Panc1 (cell line): Measurements from ENCODE around the gene PXMP2. TPM values are rescaled to one million over a fixed set of nuclear protein-coding genes. Genes with fewer than 3 reads are reported as not detected.

Experiments used
- ATAC-seq: fragments of 200-7000 bp; cut with Tn5 transposase; 2 replicates; pipeline ENCODE4 v1.9.1; 2020; ENCODE audit warnings: mild to moderate bottlenecking, moderate library complexity
- BruUV-seq: library from RNA; stranded (reverse); fragments of 400-500 nt; replicated peaks from 2 replicates; lab custom pipeline; 2021; lab: Mats Ljungman, UMichigan
- CTCF ChIA-PET: fragments of 300-600 bp; sonication (Branson Sonifier 250); formaldehyde crosslinking; loops from one replicate; lab custom pipeline; 2022; ENCODE audit warnings: antibody characterized with exemption; lab: Charles Lee
- POLR2A ChIA-PET: fragments of 300-600 bp; sonication (Branson Sonifier 250); formaldehyde crosslinking; loops from one replicate; lab custom pipeline; 2022; ENCODE audit warnings: antibody characterized with exemption; lab: Charles Lee
- DNase-seq: peaks from one replicate; pipeline ENCODE4 v3.0.0-alpha.2; 2010; ENCODE audit warnings: low read depth, low spot score
- H3K27ac ChIP-seq: 2 replicates; pipeline ENCODE4 v1.5.1; 2011; ENCODE audit warnings: mild to moderate bottlenecking, low read length, inconsistent platforms
- H3K27me3 ChIP-seq: fragments of 200-500 bp; sonication (Bioruptor generic); 2 replicates; pipeline ENCODE4 v1.6.0; 2014; ENCODE audit warnings: low read length, inconsistent platforms; ENCODE audit not compliant: control insufficient read depth, insufficient read depth
- H3K36me3 ChIP-seq: fragments of 200-500 bp; sonication (Bioruptor generic); 2 replicates; pipeline ENCODE4 v1.5.1; 2014; ENCODE audit warnings: inconsistent platforms, mild to moderate bottlenecking, low read length, moderate library complexity; ENCODE audit not compliant: control insufficient read depth, insufficient read depth
- H3K4me1 ChIP-seq: 2 replicates; pipeline ENCODE4 v1.5.1; 2011; ENCODE audit warnings: inconsistent platforms, mild to moderate bottlenecking, low read length, moderate library complexity; ENCODE audit not compliant: control insufficient read depth, insufficient read depth
- H3K4me3 ChIP-seq, 2 experiments: 2 replicates each; pipeline ENCODE4 v1.5.1; 2011 to 2012; ENCODE audit warnings: low read depth in 2 of 2, low read length in 2 of 2, mild to moderate bottlenecking in 2 of 2, inconsistent platforms in 1 of 2, moderate library complexity in 1 of 2
- H3K9me3 ChIP-seq: fragments of 200-500 bp; sonication (Bioruptor generic); 2 replicates; pipeline ENCODE4 v1.5.1; 2014; ENCODE audit warnings: low read depth, mild to moderate bottlenecking, inconsistent platforms, low read length, moderate library complexity; ENCODE audit not compliant: control insufficient read depth, insufficient read depth
- CTCF ChIP-seq: fragments of 450-650 bp; IDR thresholded peaks from 2 replicates; pipeline ENCODE4 v1.5.1; 2017; ENCODE audit warnings: mild to moderate bottlenecking
- POLR2AphosphoS5 ChIP-seq: IDR thresholded peaks from 2 replicates; pipeline ENCODE4 v1.6.1; 2012; ENCODE audit warnings: mild to moderate bottlenecking, low read depth, low read length, moderate library complexity
- SIN3A ChIP-seq: IDR thresholded peaks from 2 replicates; pipeline ENCODE4 v1.6.1; 2012; ENCODE audit warnings: low read depth, mild to moderate bottlenecking, low read length, moderate library complexity, borderline replicate concordance; ENCODE audit not compliant: insufficient read depth
- TCF7L2 ChIP-seq: IDR thresholded peaks from 2 replicates; pipeline ENCODE4 v1.6.1; 2011; ENCODE audit warnings: mild to moderate bottlenecking, low read depth, low read length, inconsistent platforms
- in situ Hi-C: cut with HindIII; loops from 2 replicates; pipeline ENCODE4 v1.10.0; 2016; ENCODE audit warnings: low sequenced_read_pairs, low pct_unique_long_range_greater_than_20kb
- intact Hi-C: fragments of 100-400 bp; cut with micrococcal nuclease; formaldehyde crosslinking; loops from one replicate; pipeline ENCODE4 v1.10.0; 2022; ENCODE audit not compliant: unreplicated experiment
- total RNA-seq: library from RNA; stranded (reverse); gene quantifications from one replicate; pipeline ENCODE4 v1.2.1, GENCODE V29; 2021; ENCODE audit not compliant: unreplicated experiment
- TF ChIP-seq, protein P1 (sequence below), 2 experiments: IDR thresholded peaks; 2 replicates each; pipeline ENCODE4 v1.6.1; 2011 to 2012; ENCODE audit warnings: low read depth in 2 of 2, control low read depth in 1 of 2, low read length in 1 of 2, mild to moderate bottlenecking in 1 of 2, moderate library complexity in 1 of 2; ENCODE audit not compliant: insufficient read depth in 1 of 2

PXMP2 gene
- total RNA-seq, 1 experiment from 2014 or later = 21.3 TPM

DNA sequence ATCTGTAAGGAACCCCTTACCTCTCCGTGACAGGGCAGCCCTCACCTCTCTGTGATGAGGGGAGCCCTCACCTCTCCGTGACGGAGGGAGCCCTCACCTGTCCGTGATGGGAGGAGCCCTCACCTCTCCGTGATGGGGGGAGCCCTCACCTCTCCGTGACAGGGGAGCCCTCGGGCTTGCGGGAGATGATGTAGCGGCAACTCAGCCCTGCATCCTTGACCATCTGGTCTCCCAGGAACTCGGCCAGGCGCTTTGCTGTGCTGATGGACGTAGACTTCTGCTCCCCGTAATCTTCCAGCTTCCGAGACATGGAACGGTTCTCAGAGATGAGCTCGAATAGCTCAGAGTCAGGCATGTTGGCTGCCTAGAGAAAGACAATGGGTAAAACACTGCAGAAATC lies 28.2 kb upstream of the PXMP2 start:
- no TSS peak for BruUV-seq
- Histone ChIP-seq H3K4me3 (no peak overlapping the region), H3K9me3 (no peaks in the 10 kb centered on the region), H3K27ac (no peak overlapping the region), H3K36me3 (peaks cover 35% of the 10 kb centered on the region), H3K27me3 (no peaks in the 10 kb centered on the region), H3K4me1 (no peaks in the 10 kb centered on the region)
- ChIA-PET POLR2A (interaction anchor here (0.7 kb wide), 1 partner anchor 13 kb away, joined by 14 read pairs; no protein-coding TSS in a partner anchor), CTCF (no interaction called here)
- TF ChIP-seq POLR2AphosphoS5 (no peak), CTCF (no peak), TCF7L2 (no peak), SIN3A (no peak)
- TF ChIP-seq, protein P1, sequence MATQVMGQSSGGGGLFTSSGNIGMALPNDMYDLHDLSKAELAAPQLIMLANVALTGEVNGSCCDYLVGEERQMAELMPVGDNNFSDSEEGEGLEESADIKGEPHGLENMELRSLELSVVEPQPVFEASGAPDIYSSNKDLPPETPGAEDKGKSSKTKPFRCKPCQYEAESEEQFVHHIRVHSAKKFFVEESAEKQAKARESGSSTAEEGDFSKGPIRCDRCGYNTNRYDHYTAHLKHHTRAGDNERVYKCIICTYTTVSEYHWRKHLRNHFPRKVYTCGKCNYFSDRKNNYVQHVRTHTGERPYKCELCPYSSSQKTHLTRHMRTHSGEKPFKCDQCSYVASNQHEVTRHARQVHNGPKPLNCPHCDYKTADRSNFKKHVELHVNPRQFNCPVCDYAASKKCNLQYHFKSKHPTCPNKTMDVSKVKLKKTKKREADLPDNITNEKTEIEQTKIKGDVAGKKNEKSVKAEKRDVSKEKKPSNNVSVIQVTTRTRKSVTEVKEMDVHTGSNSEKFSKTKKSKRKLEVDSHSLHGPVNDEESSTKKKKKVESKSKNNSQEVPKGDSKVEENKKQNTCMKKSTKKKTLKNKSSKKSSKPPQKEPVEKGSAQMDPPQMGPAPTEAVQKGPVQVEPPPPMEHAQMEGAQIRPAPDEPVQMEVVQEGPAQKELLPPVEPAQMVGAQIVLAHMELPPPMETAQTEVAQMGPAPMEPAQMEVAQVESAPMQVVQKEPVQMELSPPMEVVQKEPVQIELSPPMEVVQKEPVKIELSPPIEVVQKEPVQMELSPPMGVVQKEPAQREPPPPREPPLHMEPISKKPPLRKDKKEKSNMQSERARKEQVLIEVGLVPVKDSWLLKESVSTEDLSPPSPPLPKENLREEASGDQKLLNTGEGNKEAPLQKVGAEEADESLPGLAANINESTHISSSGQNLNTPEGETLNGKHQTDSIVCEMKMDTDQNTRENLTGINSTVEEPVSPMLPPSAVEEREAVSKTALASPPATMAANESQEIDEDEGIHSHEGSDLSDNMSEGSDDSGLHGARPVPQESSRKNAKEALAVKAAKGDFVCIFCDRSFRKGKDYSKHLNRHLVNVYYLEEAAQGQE (IDR thresholded peaks at IDR 0.05; ENCODE audit: insufficient read depth in 1 of 2, low read depth in 2 of 2, low read length in 1 of 2) = no peak
- DNase-seq (no peak), ATAC-seq (no peak)
- in situ Hi-C loops (no loop called here), intact Hi-C loops (no loop called here)

GRCh38 chr12:132660052-132660451 lies 27.3 kb upstream of the PXMP2 start:
- Histone ChIP-seq H3K4me3 (no peak overlapping the region), H3K36me3 (peaks cover 30% of the 10 kb centered on the region), H3K9me3 (no peaks in the 10 kb centered on the region), H3K27me3 (no peaks in the 10 kb centered on the region), H3K27ac (no peak overlapping the region), H3K4me1 (no peaks in the 10 kb centered on the region)
- no TSS peak for BruUV-seq
- ChIA-PET POLR2A (no interaction called here), CTCF (no interaction called here)
- ATAC-seq (no peak), DNase-seq (no peak)
- intact Hi-C loops (no loop called here), in situ Hi-C loops (no loop called here)
- TF ChIP-seq TCF7L2 = no peak
- TF ChIP-seq SIN3A = no peak
- TF ChIP-seq CTCF = no peak
- TF ChIP-seq, protein P1 (IDR thresholded peaks at IDR 0.05; ENCODE audit: insufficient read depth in 1 of 2, low read depth in 2 of 2, low read length in 1 of 2) = no peak
- no peak for TF ChIP-seq POLR2AphosphoS5
